Ectodermal cell (in vitro differentiated cells): ENCODE data around the gene ARHGAP25. TPM values are rescaled to one million over a fixed set of nuclear protein-coding genes. Genes with fewer than 3 reads are reported as not detected.

Experiments
- H3K27ac ChIP-seq: 2 replicates; pipeline ENCODE4 v1.7.0; 2013; ENCODE audit warnings: mild to moderate bottlenecking, low read depth, low read length; ENCODE audit not compliant: insufficient read depth, poor library complexity, severe bottlenecking
- H3K27me3 ChIP-seq: 2 replicates; pipeline ENCODE4 v1.7.0; 2013; ENCODE audit warnings: mild to moderate bottlenecking, low read length; ENCODE audit not compliant: insufficient read depth, control insufficient read depth, poor library complexity, severe bottlenecking
- H3K36me3 ChIP-seq: one replicate; pipeline ENCODE4 v1.7.0; 2013; ENCODE audit warnings: low read length; ENCODE audit not compliant: control insufficient read depth, insufficient read depth
- H3K4me1 ChIP-seq: one replicate; pipeline ENCODE4 v1.7.0; 2013; ENCODE audit warnings: low read length; ENCODE audit not compliant: control insufficient read depth, insufficient read depth
- H3K4me3 ChIP-seq: 2 replicates; pipeline ENCODE4 v1.7.0; 2013; ENCODE audit warnings: low read depth, low read length, control low read depth; ENCODE audit not compliant: insufficient read depth
- H3K9me3 ChIP-seq: 2 replicates; pipeline ENCODE4 v1.7.0; 2013; ENCODE audit warnings: mild to moderate bottlenecking, low read length, moderate library complexity; ENCODE audit not compliant: control insufficient read depth
- WGBS, 2 experiments: methylation state at CpG; one replicate each; pipeline ENCODE4 v1.1.7; 2013; ENCODE audit warnings: missing lambda C conversion rate in 2 of 2; 5-methylcytosine and 5-hydroxymethylcytosine counted together
- polyA plus RNA-seq, 4 experiments: library from polyadenylated mRNA; stranded (reverse); fragments of 50-300 nt; gene quantifications; one replicate each; pipeline ENCODE4 v1.2.3, GENCODE V29; 2013

The ARHGAP25 gene, protein sequence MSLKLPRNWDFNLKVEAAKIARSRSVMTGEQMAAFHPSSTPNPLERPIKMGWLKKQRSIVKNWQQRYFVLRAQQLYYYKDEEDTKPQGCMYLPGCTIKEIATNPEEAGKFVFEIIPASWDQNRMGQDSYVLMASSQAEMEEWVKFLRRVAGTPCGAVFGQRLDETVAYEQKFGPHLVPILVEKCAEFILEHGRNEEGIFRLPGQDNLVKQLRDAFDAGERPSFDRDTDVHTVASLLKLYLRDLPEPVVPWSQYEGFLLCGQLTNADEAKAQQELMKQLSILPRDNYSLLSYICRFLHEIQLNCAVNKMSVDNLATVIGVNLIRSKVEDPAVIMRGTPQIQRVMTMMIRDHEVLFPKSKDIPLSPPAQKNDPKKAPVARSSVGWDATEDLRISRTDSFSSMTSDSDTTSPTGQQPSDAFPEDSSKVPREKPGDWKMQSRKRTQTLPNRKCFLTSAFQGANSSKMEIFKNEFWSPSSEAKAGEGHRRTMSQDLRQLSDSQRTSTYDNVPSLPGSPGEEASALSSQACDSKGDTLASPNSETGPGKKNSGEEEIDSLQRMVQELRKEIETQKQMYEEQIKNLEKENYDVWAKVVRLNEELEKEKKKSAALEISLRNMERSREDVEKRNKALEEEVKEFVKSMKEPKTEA
- 1.8 TPM for polyA plus RNA-seq (2013, experiment 1 of 4)
- polyA plus RNA-seq (2013, experiment 2 of 4): 3.1 TPM
- polyA plus RNA-seq (2013, experiment 3 of 4): 1.7 TPM
- 2.1 TPM for polyA plus RNA-seq (2013, experiment 4 of 4)

DNA sequence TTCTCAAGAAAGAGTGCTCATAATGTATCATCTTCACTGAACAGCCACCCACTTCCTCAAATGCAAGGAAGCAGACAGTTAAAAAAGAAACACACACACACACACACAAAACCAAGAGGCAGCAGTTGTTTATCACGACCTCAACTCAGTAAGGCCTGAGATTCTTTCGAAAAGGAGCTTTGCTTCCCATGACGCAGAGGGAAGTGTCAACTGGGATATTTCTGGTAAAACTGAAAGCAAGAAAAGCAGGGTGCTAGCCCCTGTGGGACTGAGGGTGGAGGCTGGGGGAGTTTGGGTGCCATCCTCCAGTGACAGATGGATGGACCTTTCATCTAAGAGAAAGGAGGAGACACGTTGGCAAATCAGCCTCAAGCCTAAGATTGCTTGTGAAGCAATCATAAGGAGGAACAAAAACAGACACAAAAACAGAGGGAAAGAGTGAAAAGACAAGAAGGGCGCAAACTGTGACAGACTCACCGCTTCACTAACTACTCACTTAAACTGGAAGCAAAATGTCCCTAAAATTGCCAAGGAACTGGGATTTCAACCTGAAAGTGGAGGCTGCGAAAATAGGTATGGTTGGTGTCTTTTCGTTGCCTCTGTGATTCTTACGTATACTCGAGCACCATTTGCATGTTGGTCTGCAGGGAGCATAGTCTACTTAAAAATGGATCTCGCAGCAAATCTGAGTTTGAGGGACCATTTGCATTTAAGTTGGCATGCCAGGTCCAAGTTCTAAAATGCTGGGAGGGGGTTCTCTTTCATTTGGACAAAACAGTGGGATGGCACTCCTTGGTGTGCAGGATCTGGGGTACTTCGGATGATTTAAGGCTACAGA is at the start of gene ARHGAP25:
TSS of gene ARHGAP25 (plus strand) at position 124 of the 838 bp plus-strand sequence. CDS start at position 513, 389 bp downstream.
- H3K9me3 ChIP-seq: no peaks in the 10 kb centered on the region
- H3K27me3 ChIP-seq: no peaks in the 10 kb centered on the region
- no peaks in the 10 kb centered on the region for H3K36me3 ChIP-seq
- no peak within 1 kb of the TSS for H3K4me3 ChIP-seq
- 88 to 92% methylated on average over 12 of the region's 12 CpGs for WGBS, 2 experiments
- no peak within 1 kb of the TSS for H3K27ac ChIP-seq
- no peaks in the 10 kb centered on the region for H3K4me1 ChIP-seq

DNA sequence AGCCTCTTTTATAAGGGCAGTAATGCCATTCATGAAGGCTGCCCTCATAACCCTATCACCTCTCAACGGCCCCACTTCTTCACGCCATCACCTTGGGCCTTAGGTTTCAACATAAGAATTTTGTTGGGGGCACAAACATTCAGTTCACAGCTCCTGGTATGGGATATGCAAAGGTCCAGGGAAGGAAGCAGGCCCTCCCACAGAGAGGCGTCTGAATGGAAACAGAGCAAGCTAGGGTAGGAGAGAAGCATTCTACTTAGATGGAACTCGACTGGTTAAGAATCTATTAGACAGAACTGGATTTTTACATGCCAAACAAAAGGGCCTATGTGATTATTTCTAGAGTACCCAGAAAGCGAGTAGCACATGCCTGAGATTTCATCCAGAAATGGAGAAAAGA is 48.4 kb upstream of the ARHGAP25 start:
- no peaks in the 10 kb centered on the region for H3K9me3 ChIP-seq
- H3K4me3 ChIP-seq: no peak overlapping the region
- no peaks in the 10 kb centered on the region for H3K4me1 ChIP-seq
- WGBS, 2 experiments: 54 to 60% methylated on average over 5 of the region's 5 CpGs
- no peaks in the 10 kb centered on the region for H3K36me3 ChIP-seq
- H3K27me3 ChIP-seq: no peaks in the 10 kb centered on the region
- no peak overlapping the region for H3K27ac ChIP-seq

DNA sequence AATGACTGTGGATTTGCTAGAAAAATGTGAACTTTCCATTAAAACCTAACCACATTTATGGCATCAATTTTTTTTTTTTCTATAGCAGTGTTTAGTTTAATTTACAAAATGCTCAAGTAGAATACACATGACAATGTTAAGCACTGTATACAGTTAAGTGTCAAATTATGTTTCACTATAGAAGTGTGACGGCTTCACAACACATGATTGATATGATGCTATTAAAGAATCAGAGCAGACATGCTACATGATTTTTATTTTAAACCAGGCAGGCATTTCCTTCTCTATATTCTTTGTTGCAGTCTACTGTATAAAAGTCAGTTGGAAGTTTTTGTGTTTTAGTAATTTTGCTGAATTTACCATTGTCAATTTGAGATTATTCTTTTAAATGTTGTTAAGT is 47.6 kb upstream of the ARHGAP25 start:
- Histone ChIP-seq H3K27me3 (no peaks in the 10 kb centered on the region), H3K36me3 (no peaks in the 10 kb centered on the region), H3K9me3 (no peaks in the 10 kb centered on the region), H3K27ac (no peak overlapping the region), H3K4me1 (no peaks in the 10 kb centered on the region), H3K4me3 (no peak overlapping the region)
- WGBS, 2 experiments: 100% methylated on average over 1 of the region's 1 CpG; no CpG with 5 or more reads in 1 of the 2 experiments

DNA sequence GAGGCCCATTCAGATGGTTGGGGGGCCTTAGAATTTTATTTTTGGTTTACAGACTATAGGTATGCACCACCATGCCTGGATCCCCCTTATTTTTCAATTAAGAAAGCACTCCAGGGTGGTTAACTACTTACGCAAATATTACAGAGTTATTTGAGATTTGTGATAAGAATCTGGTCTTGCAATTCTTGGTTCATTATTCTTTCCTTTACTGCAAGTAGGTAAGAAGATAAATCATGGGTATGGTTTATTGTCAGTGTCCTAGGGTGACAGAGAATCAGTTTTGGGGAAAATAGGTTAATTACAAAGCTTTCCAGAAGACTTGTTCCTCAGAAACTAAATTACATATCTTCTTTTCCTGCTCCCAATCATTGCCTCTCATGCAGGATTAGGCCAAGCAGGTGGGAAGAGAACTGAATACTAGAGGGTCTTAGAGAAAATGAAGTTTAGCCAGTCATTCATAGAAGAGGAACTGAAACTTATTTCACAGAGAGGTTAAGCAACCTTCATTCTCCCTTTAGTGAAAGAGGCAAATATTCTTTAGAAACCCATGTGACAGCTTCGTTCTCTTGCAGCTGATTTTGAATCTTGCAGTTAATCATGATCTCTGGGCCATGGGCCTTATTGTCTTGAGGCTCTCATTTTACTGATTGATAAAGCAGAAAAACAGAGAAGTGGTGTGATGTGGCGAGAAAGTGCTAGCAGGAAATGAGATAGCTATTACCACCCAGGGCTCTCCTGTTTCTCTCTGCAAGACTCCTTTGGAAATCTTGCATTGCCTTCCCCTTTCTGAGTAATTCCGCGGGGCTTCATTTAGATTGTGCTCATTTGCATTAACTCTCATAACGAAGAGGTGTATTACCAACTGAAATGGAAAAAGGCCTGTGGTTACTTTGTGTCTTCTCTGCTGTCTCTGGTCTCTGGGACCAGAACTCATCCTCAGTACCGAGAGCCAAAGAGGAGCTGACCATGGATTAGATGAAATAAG is 44.8 kb upstream of the ARHGAP25 start:
- Histone ChIP-seq H3K4me1 (no peaks in the 10 kb centered on the region), H3K36me3 (no peaks in the 10 kb centered on the region), H3K27ac (no peak overlapping the region), H3K4me3 (no peak overlapping the region), H3K27me3 (no peaks in the 10 kb centered on the region), H3K9me3 (no peaks in the 10 kb centered on the region)
- WGBS, 2 experiments: 47 to 51% methylated on average over 7 of the region's 7 CpGs

DNA sequence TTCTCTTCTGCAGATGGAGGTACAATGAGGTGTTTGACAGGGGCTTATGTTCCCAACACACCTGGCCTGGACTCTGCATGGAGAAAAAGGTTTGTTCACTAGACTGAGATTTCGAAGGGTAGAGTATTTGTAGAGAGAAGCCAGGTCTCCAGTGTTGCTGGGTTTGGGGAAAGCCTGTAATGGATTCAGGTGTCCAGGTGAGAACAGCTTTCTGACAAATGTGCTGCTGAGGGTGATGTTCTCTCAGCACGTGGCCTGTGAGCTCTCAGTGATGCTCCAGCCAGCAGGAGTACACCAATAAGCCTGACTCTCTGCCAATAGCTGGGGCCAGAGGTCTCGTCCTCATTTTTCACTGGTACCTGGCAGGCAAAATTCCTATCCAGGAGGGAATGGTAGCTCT is 43.8 kb upstream of the ARHGAP25 start:
- WGBS, 2 experiments: 88 to 93% methylated on average over 3 of the region's 3 CpGs
- Histone ChIP-seq H3K27me3 (no peaks in the 10 kb centered on the region), H3K27ac (no peak overlapping the region), H3K9me3 (no peaks in the 10 kb centered on the region), H3K36me3 (no peaks in the 10 kb centered on the region), H3K4me3 (no peak overlapping the region), H3K4me1 (no peaks in the 10 kb centered on the region)

DNA sequence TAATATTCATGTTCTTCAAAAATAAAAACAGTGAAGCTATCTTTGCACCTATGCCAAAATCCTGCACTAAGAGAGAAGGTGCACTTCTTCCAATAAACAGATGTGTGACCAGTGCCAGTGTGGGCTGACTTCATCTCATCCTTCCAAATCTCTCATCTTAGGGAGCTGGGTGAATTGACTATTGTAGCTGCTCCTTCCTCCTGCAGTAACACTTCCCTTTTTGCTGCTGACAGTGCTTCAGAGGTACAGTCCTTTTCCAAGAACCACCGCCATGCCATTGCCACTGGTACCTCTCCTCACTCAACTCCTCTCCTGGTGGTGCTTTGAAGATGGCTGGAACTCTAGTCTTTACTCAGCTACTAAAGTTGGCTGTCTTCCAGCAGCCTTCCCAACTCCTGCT is 42.1 kb upstream of the ARHGAP25 start:
- no peaks in the 10 kb centered on the region for H3K27me3 ChIP-seq
- WGBS, 2 experiments: 91 to 96% methylated on average over 1 of the region's 1 CpG
- H3K4me3 ChIP-seq: no peak overlapping the region
- no peaks in the 10 kb centered on the region for H3K4me1 ChIP-seq
- H3K9me3 ChIP-seq: no peaks in the 10 kb centered on the region
- no peaks in the 10 kb centered on the region for H3K36me3 ChIP-seq
- H3K27ac ChIP-seq: no peak overlapping the region

DNA sequence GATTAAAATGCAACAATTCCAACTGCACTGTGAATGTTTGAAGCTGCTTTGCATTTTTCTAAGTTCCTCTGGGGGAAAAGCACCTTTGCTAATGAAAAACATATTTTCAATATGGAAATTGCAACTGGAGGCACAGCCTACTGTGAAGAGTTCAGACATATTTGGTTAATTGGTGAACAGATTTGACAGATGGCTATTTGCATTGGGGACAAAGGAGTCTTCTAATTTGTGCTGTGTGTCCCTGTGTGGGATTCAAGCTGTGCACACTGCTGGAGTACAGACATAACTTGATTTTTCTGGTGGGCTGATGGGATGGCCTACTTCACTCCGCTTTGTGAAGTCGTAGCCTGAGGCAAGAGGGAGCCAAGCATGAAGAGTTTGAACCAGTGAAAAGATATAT is 40.7 kb upstream of the ARHGAP25 start:
- no peaks in the 10 kb centered on the region for H3K9me3 ChIP-seq
- no peak overlapping the region for H3K27ac ChIP-seq
- no peaks in the 10 kb centered on the region for H3K36me3 ChIP-seq
- no peaks in the 10 kb centered on the region for H3K27me3 ChIP-seq
- no peaks in the 10 kb centered on the region for H3K4me1 ChIP-seq
- no peak overlapping the region for H3K4me3 ChIP-seq
- WGBS, 2 experiments: 89 to 93% methylated on average over 2 of the region's 2 CpGs

DNA sequence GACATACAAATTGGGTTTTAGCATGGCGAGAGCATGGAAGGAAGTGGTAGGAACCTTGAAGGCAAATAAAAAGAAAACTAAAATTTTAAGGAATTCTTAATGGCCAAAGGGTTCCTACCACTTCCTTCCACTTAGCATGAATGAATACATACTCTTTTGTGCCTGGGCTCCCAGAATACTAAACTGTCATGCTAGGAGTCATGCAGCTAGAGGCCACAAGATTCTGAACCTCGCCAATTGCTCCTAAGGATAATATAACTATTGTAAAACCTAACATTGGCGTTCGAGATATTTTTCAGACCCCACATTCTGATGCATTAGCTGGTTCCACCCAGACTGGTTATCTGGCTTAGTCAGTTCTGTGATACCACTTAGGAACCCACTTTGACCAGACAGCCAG is 38.6 kb upstream of the ARHGAP25 start:
- Histone ChIP-seq H3K27me3 (no peaks in the 10 kb centered on the region), H3K9me3 (no peaks in the 10 kb centered on the region), H3K27ac (no peak overlapping the region), H3K4me1 (no peaks in the 10 kb centered on the region), H3K4me3 (no peak overlapping the region), H3K36me3 (no peaks in the 10 kb centered on the region)
- WGBS, 2 experiments: 93 to 96% methylated on average over 4 of the region's 4 CpGs

DNA sequence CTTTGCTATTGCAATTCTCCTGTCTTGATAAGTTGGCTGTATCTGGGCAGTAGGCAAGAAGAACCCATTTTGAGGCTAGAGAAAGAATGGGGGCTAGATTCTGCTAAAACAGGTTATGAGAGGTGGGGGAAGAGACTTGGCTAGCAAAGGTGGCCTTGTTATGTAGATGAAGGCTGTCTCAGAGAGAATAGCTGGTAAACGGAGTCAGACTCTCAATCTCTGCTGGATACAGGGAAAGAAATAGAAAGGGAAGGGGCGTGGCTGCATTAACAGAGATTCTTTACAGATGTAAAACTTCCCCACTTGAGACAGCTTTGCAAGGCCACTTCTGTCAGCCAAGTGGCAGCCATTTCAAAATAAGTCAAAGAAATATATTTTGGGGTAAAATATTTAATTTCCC is 38.1 kb upstream of the ARHGAP25 start:
- no peaks in the 10 kb centered on the region for H3K4me1 ChIP-seq
- no peaks in the 10 kb centered on the region for H3K27me3 ChIP-seq

More for the DNA sequence above, 38.1 kb upstream of the ARHGAP25 start:
- WGBS, 2 experiments: 51 to 52% methylated on average over 2 of the region's 2 CpGs
- H3K27ac ChIP-seq: no peak overlapping the region
- no peak overlapping the region for H3K4me3 ChIP-seq
- H3K9me3 ChIP-seq: no peaks in the 10 kb centered on the region
- no peaks in the 10 kb centered on the region for H3K36me3 ChIP-seq
